ENCODE measurements around the gene ANGPTL8. TPM values are rescaled to one million over a fixed set of nuclear protein-coding genes. Genes with fewer than 3 reads are reported as not detected.
A peak's percentile ranks its signal among the peaks of the same experiment; 100 is the strongest.

ANGPTL8 gene
- total and polyA plus RNA-seq, 2 of the 13 experiments (the other 11 are each of a cell fraction or from before 2014, with no cell fraction given) = 27.3 to 243 TPM

- TF ChIP-seq CC2D1A (CRISPR knock-in tag; IDR thresholded peaks at IDR 0.05) (no peak), ZNF350 (CRISPR knock-in tag; IDR thresholded peaks at IDR 0.05; ENCODE audit: borderline replicate concordance, low read depth) (no peak; the same call in 1 of the 2 replicates), TP53 (CRISPR knock-in tag; conservative IDR thresholded peaks at IDR 0.05) (no peak), ARNT (IDR thresholded peaks at IDR 0.05) (no peak), ARID4A (CRISPR knock-in tag; IDR thresholded peaks at IDR 0.05; ENCODE audit: borderline replicate concordance) (peak; percentile 33; the same call in 1 of the 2 replicates), UBTF (CRISPR knock-in tag; IDR thresholded peaks at IDR 0.05) (peak; percentile 45), KMT2B (CRISPR knock-in tag; IDR thresholded peaks at IDR 0.05) (no peak), RBAK (CRISPR knock-in tag; IDR thresholded peaks at IDR 0.05) (no peak), SMAD9 (CRISPR knock-in tag; IDR thresholded peaks at IDR 0.05) (no peak), EEA1 (CRISPR knock-in tag; IDR thresholded peaks at IDR 0.05; ENCODE audit: borderline replicate concordance) (no peak), NFE2 (CRISPR knock-in tag; IDR thresholded peaks at IDR 0.05) (no peak), ZNF564 (CRISPR knock-in tag; IDR thresholded peaks at IDR 0.05) (peak; percentile 98; the same call in 1 of the 2 replicates), MAZ (IDR thresholded peaks at IDR 0.05; ENCODE audit: borderline replicate concordance, low read depth, low read length) (peak; percentile 52; the same call in 1 of the 2 replicates), MAZ (CRISPR knock-in tag; IDR thresholded peaks at IDR 0.05; ENCODE audit: low read depth) (no peak; the same call in 1 of the 2 replicates), MXI1 (IDR thresholded peaks at IDR 0.05; ENCODE audit: borderline replicate concordance, low read depth, low read length) (peak; percentile 36; the same call in 1 of the 3 replicates), KAT2B (IDR thresholded peaks at IDR 0.05; ENCODE audit: borderline replicate concordance, low read depth, low read length) (no peak), ZNF441 (CRISPR knock-in tag; IDR thresholded peaks at IDR 0.05; ENCODE audit: borderline replicate concordance) (peak; percentile 32; the same call in 1 of the 2 replicates), TFAP4 (IDR thresholded peaks at IDR 0.05; ENCODE audit: borderline replicate concordance, low read depth) (peak; percentile 23; the same call in 1 of the 2 replicates), JUND (CRISPR knock-in tag; IDR thresholded peaks at IDR 0.05) (0 out of 2 replicates have a peak, but pooled peaks have one; percentile 23)
- TF ChIP-seq, protein P1, sequence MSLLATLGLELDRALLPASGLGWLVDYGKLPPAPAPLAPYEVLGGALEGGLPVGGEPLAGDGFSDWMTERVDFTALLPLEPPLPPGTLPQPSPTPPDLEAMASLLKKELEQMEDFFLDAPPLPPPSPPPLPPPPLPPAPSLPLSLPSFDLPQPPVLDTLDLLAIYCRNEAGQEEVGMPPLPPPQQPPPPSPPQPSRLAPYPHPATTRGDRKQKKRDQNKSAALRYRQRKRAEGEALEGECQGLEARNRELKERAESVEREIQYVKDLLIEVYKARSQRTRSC (CRISPR knock-in tag; IDR thresholded peaks at IDR 0.05; ENCODE audit: low read depth) = no peak
Measured at GRCh38 chr19:11242864-11243797, 3.7 kb downstream of the ANGPTL8 start (continued).

Measured in HepG2 (cell line).